ENCODE results near the gene SMOC2. TPM values are rescaled to one million over a fixed set of nuclear protein-coding genes. Genes with fewer than 3 reads are reported as not detected.
A peak's percentile ranks its signal among the peaks of the same experiment; 100 is the strongest.

SMOC2 gene
- polyA plus RNA-seq (ENCODE audit: insufficient read length) = 56.2 TPM

GRCh38 chr6:168440520-168441433 lies at the start of gene SMOC2:
Gene SMOC2 (plus strand): TSS chr6:168441184. CDS start chr6:168441371, 187 bp downstream.
- peak; percentile 55 for DNase-seq

GRCh38 chr6:168393126-168393870 lies 47.7 kb upstream of the SMOC2 start:
- no peak for DNase-seq

GRCh38 chr6:168394606-168395005 lies 46.4 kb upstream of the SMOC2 start:
- DNase-seq = no peak

- no peak for DNase-seq
Measured at GRCh38 chr6:168395983-168396382, 45.0 kb upstream of the SMOC2 start.

DNA sequence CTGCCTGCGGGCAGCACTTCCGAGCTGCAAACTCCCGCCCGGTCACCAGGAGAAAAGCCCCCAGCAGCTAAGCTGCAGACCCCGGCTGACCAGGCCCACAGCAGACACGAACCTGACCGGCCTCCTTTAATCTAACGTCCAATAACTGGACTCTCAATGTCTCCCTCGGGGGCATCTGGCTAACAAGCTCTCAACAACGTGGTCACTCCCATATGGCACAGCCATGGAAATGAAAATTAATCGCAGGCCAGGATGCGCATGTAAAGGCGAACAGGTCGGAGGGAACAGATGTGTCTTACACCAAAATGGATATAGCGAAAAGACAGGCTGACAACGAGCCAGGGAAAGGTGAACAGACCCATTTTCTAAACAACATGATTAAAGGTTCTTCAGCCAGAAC lies 44.4 kb upstream of the SMOC2 start:
- DNase-seq = no peak

DNA sequence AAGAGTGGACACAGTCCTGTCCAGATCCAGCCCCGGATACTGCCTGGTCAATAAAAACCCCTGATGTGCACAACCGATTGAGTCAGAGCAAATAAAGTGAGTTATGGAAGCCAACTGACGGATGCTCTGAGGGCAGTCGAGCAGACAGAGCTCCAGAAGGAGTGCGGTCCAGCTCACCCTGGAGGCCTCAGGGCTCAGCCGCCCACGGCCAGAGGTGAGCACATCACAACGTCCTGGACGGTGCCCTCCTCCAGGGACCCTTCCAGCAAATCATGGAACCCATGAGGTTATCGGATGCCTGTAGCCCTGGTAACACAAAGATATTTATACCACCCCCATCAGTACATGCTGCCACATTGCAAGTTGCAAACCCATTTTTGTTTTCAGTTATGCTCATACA lies 44.0 kb upstream of the SMOC2 start:
- DNase-seq = no peak

GRCh38 chr6:168400037-168400436 lies 40.9 kb upstream of the SMOC2 start:
- DNase-seq = no peak

GRCh38 chr6:168403370-168404005 lies 37.5 kb upstream of the SMOC2 start:
- DNase-seq = no peak

DNA sequence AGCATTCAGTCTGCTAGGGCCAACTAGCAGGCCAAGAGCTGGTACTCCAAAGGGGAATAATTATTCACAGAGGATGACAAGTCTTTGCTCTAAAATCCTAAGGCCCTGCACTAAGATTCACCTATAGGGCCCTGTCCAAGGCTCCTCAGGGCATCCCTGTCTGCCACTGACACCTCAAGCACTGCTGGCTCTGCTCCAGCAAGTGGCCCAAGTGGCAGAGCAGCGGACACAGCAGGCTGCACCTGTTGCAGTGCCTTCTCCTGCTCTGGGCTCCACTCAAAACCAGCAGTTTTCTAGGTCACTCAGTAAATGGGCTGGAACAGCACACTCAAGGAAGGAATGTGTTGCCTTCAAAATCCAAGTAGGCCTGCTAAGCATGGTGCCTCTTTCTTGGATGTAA lies 36.4 kb upstream of the SMOC2 start:
- DNase-seq = no peak

GRCh38 chr6:168407842-168408241 lies 33.1 kb upstream of the SMOC2 start:
- DNase-seq = no peak

GRCh38 chr6:168408504-168409136 lies 32.4 kb upstream of the SMOC2 start:
- no peak for DNase-seq

DNA sequence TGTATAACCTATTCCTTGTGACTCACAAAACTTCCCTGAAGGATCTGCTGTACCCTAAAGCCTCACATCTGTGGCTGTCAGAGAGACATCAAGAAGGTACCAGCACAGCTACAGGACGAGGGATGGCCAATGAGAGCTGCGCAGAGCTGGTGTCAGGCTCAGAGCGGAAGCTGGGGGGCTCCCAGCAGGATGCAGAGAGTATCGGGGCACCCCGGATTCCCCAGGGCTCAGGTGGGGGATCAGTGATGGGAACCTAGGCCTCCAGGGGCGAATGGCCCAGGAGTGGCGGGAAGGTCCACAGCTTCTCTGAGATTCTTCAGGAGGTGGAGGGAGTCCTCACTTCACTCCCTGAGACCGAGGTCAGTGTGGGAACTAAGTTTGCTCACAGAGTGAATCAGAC lies 30.9 kb upstream of the SMOC2 start:
- no peak for DNase-seq

- no peak for DNase-seq
Measured at GRCh38 chr6:168410554-168411011, 30.4 kb upstream of the SMOC2 start.

DNA sequence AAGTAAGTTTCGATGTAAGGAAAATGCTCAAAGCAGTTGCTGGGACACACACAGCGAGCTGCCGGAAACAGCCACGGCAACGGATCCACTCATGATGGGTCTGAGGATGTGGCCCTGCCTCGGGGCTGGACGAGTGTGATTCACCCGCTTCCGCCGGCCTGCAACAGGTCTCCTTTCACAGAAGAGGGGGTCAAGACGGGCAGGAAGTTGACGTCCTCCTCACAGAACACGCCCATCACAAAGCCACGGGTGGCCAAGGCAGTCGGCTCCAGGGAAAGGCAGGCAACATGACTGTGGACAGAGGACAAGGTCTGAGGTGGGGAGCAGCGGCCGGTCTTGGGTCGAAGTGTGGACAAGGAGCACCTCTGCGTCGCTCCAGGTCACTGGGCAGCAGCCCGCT lies 29.9 kb upstream of the SMOC2 start:
- DNase-seq = no peak

DNA sequence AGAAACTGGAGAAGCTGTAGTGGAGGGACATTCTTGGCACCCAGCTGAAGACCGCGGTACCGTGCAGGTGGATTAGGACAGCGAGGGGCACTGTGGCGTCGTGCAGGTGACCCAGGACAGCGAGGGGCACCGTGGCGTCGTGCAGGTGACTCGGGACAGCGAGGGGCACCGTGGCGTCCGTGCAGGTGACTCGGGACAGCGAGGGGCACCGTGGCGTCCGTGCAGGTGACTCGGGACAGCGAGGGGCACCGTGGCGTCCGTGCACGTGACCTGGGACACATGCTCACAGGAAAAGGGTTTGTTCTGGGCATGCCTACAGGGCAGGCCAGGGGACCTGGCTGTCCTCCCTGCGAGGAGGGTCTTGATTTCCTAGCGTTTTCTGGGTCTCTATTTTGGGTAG lies 29.2 kb upstream of the SMOC2 start:
- no peak for DNase-seq

GRCh38 chr6:168412456-168412855 lies 28.5 kb upstream of the SMOC2 start:
- DNase-seq = no peak

GRCh38 chr6:168413018-168413720 lies 27.8 kb upstream of the SMOC2 start:
- no peak for DNase-seq

GRCh38 chr6:168413856-168414255 lies 27.1 kb upstream of the SMOC2 start:
- DNase-seq = no peak

DNA sequence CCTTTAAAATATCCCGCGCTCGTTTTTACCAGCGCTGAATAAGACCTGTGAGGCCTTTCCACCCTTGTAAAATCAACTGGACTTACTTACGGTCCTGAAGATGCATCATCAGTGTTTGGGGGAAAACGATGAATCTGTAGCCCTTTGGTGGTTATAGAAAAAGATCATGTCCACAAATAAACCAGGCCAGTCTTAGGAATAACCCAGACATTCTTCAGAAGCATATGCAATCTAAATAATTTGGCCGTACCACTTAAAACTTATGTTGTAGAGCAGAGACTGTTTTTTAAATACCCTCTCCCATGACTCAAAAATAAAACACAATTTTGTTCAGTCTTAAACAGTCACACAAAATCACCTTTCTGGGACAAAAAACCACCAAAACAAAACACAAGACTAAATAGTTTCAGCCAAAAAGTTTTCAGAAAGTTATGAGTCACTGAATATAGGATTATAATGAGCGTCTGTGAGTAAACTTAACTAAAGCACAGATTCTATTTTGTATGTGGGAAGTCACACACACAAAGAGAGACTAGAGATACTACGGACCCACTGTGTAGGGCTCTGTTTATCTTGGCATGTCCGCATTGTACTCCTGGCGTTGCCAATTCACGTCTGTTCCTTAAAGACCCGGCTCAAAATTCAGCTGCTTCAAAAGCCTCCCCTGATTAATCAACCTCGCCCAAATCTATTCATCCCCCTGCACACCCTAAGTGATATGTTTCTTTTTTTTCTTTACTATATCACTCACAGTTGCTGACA lies 26.5 kb upstream of the SMOC2 start:
- no peak for DNase-seq

DNA sequence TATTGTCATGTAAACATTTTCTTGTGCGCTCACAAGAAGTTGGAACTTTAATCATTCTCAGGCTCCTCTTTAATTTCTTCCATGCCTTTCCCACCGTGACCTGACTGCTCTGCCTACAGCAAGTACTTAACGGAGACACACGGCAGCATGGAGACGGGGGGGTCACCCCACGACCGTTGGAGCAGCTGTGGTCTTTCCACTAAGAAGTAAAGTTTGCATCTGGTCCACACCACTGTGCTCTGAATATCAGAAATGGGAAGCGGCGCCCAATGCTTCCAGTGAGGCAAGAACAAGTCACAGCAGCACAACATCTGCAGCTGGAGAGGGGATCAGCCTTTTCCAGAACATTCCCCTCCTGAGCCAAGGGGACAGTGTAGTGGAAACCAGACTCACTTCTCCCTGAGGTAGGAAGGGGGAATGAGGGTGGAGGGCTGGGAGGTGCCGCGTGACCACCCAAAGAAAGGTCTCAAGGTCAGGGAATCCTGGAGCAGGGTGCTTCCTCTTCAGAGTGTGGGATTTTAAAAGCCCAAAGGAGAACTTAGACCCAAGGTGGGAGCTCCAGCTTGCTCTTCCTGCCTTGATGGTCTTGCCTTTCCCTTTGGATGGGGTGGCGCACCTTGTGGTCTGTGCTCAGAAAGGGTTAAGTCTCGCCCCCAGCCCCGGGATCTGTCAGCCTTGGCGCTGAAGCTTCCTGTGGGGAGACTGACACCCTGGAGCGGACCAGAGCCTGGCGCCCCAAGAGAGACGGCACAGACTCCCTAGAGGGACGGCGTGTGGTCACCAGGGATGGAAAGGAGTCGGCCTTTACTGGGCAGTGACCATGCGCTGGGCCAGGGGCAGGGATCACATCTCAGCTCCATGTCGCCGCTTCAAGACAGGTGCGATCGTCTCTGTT lies 25.6 kb upstream of the SMOC2 start:
- DNase-seq = peak; percentile 61

Measured in hindlimb muscle (tissue), 1 donor.